Medulla oblongata (tissue), 1 donor: ENCODE data around the gene SMIM29.

ENCODE experiments used
- DNase-seq: peaks from one replicate; pipeline ENCODE4 v3.0.0-alpha.2; 2015; ENCODE audit errors: extremely low spot score

SMIM29 gene

DNA sequence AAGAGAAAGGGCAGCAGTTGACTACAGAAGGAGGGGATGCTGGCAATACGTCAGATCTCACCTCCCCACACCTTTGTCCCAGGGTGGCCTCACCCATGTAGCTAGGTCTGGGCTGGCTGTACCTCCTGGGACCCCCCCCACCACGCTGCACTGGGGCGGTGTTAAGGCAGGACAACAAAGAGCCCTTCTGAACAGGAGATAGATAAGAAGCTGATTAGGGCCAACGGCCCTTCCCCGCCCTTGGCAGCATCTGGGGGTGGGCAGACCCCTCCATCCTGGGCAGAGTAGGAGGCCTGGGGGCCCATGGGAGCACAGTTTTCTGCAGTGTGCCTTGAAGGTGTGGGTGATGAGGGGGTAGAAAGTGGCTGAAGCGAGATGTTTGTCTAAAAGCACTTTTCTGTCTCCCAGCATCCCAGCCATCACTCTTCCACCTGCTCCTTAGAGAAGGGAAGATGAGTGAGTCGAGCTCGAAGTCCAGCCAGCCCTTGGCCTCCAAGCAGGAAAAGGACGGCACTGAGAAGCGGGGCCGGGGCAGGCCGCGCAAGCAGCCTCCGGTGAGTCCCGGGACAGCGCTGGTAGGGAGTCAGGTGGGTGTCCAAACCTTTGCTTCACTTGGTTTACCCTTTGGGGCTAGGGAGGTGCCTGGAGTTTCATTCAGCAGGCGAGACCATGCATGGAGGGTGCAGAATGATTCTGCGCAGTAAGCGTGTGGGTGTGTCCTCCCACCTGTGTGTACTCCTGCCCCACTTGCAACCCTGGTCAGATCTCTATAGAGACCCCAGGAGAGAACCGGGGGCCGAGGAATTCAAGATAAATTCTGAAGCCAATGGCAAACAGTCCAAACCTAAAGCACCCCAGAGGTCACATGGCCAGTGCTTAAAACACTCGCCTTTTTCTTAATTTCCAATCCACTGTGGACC, 8.2 kb downstream of the SMIM29 start:
- no peak for DNase-seq

DNA sequence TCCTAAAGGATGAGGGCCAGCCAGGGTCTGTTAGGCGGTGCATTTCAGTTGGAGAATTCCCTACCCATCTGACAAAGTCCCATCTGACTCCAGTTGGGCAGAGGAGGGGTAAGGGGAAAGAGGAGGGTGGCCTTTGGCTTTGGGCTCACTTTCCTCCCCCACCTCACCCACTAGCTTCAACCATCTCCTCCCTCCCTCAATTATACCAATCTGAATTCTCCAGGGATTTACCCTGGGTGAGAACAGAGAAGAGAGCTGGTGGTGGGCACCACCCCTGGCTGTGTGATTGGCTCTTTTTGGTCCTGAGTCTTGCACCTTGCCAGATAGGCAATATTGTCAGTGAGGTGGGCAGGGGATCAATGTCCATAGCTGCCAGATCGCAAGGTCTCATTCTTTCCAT, 8.9 kb downstream of the SMIM29 start:
- no peak for DNase-seq

DNA sequence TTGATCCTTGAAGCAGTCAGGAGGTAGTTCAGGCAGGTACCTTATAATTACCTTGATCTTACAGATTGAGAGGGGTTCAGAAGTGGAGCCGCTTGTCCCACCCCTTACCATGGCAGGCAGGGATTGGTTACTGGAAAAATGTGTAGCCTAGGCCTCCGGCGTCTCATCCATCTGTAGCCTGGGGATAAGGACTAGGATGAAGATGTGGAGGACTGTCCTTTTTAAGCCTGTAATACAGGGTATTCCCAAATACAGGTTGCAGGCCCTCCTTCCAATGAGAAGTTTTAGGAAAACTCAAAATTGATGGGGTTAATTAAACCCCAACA, 9.3 kb downstream of the SMIM29 start:
- DNase-seq = no peak

DNA sequence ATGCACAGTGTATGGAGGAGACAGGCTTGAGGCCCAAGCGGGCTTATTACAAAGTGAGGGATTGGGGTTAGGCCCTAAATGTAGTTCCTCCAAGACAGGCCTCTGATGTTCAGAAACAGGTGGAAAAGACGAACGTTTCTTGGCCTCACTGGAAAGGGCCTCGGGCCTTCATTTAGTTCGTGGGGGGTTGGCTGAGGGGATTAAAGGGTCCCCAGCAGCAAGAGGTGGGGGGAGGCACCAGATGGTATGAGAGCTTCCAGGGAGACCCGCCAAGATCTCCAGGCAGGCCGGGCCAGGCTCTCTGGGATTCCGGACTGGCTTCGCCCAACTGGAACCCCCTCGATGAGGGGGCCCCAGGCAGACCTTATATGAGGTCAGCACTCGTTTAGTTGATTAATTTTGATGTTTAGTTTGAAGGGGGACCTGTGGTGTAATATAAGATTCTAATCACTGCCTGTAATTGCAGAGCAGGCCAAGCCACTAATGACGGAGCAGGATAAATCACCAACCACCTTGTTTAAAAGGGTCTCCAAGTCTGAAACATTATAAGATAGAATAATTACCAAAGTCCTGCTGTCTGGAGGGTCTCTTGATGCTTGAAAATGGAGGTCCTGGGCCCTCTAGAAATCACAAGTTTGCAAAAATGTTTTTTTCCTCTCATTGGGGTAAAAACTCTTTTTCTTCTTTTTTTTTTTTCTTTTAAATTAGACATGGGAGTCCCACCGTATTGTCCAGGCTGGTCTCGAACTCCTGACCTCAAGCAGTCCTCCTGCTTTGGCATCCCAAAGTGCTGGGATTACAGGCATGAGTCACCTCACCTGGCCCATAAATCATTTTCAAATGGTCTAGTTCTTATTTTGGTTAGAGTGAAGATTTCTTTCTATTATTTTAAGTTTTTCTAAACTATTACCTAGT, 10.0 kb downstream of the SMIM29 start:
- DNase-seq = no peak

DNA sequence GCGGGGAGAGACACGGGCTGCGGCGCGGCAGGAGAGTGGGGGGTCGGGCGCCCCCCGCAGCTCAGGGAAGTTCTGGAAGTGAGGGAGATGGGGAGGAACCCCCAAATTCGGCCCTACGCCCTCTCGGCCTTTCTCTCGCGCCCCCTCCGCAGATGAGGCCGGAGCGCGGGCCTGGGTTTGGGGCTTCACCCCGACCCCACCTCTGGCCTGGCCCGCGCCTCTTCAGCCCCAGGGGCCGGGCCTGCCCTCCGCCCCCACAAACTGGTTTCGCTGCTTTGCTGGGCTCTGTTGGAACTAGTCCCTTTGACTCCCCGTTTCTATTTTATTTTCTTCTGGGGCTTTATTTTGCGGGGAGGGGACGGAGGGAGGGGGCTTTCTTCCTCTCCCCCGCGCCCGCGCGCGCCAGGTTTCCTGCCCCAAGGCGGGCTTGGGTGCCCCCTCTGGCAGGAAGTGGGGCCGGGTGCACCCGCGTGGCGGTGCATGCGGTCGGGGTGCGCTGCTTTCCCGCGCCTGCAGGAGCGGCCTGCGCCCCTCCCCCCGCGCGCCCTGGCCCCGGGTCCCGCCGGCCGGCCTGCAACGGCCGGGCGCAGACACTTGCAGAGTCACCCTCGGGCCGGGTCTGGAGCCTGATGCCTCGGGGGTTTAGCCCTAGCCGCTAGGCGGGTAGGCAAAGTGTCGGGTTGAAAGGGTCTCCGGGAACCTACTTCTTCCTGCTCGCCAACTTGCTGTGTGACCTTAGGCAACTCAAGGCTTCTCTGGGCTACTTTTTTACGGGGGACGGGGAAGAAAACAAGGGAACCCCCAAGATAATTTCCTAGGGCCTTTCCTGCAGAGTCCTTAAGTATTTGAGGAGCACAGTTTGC, 10.9 kb downstream of the SMIM29 start:
- peak; percentile 48 for DNase-seq

DNA sequence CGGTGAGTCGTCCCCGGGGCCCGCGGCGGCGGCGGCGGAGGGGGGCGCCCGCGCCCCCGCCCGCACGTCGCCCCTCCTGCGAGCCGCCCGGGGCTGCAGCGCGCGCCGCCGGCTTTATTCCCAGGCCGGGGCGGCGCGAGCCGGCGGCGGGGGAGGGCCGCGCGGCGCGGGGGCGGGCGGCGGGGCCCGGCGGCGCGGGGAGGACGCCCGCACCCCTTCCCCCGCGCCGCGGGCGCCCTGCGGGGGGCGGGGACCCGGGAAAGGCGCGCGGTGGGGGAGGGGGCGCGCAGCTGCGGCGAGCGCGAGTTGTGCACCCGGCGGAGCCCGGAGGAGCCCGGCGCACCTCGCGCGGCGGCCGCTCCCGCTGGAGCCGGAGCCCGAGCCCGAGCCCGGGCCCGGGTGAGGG, 11.5 kb downstream of the SMIM29 start:
- DNase-seq = no peak

DNA sequence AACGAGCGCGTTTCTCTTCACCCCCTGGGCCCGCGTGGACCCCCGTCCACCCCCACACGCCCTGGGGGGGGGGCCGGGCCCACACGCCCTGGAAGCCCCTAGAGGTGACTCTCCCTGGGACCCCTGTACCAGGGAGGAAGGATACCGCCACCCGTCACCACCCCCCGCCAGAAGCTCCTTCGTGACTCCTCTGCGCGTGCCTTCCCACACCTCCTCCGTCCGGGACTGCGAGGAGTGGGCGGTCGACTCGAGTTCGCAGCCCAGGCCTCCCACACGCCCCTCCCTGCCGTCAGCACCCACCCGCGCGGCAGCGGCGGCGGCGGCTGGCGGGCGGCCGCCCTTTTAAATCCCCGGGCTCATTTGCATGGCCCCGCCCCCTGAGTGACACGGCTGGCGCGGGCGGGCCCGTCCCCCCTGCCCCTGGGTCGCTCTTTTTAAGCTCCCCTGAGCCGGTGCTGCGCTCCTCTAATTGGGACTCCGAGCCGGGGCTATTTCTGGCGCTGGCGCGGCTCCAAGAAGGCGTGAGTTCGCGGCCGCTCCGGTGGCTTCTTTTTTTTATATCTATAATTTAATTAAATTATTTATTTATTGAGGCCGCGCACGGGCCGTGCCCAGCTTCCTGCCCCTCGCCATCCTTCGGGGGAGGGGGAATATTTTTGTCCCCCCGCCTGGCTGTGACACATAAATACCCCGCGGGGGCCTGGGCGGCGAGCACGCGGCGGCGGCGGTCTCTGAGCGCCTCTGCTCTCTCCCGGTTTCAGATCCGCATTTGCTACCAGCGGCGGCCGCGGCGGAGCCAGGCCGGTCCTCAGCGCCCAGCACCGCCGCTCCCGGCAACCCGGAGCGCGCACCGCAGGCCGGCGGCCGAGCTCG, 12.1 kb downstream of the SMIM29 start, which contains the start of gene HMGA1:
Gene HMGA1 (plus strand): TSS at position 431 of the 873 bp plus-strand sequence. CDS start 3,908 bp downstream, outside the sequence.
- DNase-seq = peak; percentile 91

DNA sequence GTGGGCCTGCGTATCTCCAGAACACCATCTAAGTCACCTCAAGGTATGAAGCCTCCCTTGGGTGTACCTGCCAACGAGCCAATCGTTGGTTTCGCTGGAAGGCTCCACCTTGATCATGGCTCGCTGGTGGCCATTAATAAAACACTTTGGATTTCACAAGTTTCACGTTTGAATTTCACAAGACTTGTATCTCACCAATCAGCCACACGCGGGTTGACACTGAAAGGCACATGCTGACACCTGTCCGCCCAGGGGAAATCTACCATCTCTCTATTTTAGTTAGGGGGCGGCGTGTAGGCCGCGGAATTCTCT, 12.7 kb downstream of the SMIM29 start:
- no peak for DNase-seq

DNA sequence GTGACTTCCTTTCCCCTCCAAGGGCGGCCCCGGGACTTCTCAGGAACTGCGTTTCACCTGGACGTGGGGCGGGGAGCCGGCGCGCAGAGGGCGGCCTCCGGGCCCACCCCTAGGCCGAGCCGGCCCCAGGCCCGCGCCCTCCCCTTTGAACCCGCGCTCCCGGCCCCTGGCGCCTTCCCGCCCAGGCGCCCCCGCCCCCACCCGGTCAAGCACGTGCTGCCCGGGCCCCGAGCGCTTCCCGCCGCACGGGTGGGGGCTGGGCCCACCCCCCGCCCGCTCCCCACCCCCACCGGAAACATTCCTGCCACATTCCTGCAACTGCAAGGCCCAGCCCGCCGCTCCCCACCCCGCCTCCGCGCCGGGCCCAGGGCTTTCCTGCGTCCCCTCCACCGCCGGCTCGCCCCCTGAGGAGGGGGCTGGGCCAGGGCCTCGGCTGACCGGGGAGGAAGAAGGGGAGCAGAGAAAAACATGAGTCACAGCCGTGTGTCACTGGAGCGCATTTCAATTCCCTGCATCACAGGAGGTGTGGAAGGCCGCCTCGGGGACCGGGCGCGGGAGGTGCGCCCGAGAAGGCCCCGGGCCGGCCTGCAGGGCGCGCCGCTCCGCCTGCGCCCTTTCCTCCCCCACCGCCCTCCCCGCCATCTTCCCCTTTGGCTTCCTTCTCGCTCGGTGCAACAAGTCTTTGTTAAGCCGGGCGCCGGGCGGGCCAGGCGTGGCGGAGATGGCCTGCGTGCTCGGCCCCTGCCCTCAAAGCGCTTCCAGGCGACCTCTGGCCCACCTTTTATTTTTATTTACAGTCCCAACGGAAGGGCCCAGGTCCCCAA, 13.3 kb downstream of the SMIM29 start:
- no peak for DNase-seq

DNA sequence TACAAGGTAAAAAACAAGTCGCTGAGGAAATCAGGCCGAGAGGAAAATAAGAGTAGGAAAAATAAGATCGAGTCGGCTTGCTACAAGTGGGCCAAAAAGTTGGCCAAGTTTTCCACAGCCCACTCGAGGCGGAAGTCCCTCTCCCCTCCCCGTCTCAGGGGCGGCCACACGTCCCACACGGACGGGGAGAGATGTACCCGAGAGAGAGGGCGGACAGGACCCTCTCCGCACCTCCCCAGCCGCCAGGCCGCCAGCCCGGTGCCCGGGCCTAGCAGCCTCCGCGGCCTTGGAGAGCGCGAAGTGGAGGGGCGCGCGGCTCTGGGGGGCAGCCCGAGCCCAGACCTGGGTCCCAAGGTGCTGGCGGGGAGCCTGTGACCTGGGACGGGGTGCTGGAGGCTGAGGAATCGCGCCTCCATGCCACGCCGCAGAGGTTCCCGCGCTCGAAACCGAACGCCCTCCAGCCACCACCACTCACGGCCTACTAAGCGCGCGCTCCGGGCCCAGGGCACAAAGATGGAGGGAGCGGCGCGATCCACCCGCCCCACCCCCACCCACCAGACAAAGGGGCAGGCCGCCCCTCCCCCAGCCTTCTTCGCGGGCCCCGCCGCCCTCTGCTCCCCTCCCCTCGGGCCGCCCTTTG, 14.0 kb downstream of the SMIM29 start:
- DNase-seq = no peak

DNA sequence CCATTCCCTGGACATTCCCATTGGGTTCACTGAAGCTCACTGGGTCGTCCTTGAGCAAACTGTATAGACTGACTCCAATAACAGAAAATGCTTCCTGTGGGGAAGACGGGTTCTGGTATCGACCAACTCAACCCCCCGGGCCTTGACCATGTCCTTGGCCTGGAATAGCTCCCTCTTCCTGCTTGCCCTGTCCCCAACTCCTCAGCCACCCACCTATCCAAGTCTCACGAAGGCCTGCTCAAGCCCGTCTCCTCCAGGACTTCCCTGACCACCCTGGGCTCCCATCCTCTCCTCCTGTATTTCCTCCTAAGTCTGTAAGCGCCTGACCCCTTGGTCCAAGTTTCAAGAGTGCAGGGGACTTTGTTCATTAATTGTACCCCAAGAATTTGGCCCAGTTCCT, 14.9 kb downstream of the SMIM29 start:
- no peak for DNase-seq

DNA sequence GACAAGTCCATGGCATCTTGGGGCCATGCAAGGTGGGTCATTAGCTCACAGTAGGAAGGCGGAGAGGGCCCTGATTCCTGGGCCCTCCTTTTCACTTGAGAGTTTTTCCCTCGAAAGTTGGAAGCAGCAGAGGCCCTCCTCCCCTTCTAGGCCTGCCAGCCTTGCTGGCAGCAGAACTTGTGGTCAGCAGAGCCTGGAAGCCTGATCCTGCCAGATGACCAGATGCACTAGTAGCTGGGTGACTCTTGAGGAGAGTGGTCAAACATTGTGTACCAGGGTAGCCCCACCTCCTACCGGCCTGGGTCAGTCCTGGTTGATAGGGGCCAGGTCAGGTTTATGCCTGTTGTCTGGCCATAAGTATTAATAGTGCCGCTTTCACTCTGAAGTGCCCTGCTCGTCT, 15.9 kb downstream of the SMIM29 start:
- peak; percentile 65 for DNase-seq

DNA sequence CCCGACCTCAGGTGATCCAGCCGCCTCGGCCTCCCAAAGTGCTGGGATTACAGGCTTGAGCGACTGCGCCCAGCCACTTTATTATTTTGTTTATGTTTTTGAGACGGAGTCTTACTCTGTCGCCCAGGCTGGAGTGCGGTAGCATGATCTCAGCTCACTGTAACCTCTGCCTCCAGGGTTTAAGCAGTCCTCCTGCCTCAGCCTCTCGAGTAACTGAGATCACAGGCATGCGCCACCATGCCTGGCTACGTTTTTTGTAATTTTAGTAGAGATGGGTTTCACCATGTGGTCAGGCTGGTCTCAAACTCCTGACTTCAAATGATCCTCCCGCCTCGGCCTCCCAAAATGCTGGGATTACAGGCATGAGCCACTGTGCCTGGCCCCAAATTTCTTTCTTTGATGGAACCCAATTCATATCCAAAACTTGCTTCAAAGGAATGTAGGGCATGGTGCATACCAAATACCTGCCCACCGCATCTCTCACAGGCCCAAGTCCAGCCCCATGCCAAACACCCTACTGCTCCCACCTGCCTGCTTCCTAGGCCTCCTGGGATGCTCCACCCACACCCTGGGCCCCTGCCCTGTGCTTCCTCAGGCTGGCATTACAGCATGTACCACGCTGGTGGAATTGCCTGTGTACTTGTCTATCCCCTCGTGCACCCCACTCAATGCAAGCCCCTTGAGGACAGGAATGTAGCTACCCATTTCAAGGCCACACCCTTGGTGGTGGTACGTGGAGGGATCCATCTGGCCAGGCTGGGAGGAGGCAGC, 17.1 kb downstream of the SMIM29 start:
- DNase-seq = no peak

DNA sequence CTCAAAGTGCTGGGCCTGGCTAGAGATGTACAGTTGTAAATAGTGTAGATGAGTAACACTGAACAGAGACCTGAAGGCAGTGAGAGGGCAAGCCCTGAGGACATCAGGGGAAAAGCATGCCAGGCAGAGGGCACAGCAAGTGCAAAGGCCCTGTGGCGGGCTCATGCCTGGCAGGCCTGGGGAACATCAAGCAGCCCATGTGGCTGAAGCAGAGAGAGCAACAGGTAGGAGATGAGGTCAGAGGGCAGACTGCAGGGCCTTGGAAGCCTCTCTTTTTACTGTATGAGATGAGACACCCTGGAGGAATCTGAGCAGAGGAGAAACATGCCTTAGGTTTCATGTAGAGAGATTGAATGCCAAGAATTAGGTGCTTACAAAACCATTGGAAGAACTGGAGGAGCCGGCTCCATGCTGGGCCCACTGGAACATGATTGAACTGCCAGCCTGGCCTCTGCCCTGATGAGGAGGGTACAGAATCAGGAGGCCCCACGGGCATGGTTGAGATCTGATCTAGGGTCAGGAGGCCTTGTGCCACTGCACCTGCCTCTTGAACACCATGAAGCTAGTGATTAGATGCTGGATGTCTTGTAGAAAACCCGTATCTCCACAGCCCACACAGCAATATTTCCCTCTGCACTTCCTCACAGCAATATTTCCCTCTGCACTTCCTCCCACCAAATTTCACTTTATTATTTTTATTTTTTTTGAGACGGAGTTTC, 18.0 kb downstream of the SMIM29 start:
- DNase-seq = no peak

DNA sequence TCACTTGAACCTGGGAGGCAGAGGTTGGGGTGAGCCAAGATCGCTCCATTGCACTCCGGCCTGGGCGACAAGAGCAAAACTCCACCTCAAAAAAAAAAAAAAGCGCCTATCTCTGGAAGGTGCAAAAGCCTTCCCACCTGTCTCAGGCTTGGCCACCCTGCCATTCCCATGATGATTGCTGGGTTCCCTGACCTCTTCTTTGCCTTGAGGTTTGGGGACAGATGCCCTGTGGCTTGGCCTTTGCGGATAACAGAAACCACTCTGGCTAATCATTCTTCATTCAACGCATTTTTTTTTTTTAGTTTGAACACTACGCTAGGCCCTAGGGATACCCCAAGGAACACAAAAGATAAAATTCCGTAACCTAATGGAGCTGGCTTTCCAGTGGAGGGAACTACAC, 18.9 kb downstream of the SMIM29 start:
- DNase-seq = no peak

DNA sequence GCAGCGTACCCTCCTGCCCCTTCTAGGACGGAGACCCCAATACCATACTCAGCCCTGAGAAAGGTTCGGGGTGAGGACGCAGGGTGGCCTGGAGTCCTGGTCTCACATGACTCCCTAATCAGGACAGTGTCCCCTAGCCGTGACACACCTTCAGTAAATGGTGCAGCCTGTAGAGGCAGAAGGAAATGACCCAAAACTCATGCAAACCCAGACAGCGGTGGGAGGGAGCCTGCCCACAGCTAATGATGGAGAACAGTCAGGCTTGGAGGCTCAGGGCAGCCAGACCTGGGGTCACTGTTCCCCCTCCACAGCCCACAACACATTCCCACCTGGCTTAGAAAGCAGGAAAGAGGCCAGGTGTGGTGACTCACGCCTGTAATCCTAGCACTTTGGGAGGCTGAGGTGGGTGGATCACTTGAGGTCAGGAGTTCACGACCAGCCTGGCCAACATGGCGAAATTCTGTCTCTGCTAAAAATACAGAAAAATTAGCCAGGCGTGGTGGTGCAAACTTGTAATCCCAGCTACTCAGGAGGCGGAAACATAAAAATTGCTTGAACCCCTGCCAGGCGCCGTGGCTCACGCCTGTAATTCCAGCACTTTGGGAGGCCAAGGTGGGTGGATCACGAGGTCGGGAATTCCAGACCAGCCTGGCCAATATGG, 20.9 kb downstream of the SMIM29 start:
- DNase-seq = no peak

DNA sequence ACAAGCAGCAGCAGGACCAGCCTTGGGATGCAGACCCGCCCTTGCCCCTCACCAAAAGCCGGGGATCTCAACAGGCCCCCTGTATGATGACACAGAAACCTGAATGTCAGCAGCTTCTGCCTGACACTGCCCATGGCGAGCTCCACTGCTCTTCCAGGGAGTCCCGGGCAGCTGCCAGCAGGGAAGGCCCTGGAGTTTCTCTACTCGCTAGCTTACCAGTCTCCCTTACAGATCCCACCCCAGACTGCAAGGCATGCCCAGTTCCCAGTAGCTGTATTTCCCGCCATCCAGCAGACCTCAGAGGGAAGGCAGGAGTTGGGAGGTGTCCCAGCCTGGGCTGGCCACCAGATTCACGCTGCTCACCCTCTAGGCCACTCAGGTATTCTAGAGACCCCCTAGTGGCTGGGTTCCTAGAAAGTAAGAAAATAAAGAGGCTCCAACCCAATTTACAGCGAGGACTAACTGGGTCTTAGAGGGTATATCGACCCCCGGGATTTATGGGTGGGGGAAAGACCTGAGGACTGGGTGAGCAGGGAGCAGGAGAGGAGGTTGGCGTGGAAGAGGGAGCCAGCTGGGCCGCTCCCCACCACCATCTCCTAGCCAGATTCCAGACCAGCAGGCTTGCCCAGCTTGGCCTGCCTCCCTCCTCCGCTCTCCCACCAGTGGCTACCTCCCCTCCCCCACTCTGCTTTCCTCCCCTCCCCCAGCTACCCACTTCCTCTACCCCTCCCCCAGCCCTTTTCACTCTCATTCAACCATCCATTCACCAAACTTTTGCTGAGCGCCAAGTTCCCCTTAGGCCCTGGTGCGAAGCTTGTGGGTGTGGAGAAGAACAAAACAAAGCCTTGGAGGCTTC, 21.8 kb downstream of the SMIM29 start:
- DNase-seq = no peak
